ENCODE measurements around the gene KLHL25. TPM values are rescaled to one million over a fixed set of nuclear protein-coding genes. Genes with fewer than 3 reads are reported as not detected.
A peak's percentile ranks its signal among the peaks of the same experiment; 100 is the strongest.

KLHL25 gene
- total RNA-seq, 2 experiments from 2014 or later, result 4.3 to 4.4 TPM

DNA sequence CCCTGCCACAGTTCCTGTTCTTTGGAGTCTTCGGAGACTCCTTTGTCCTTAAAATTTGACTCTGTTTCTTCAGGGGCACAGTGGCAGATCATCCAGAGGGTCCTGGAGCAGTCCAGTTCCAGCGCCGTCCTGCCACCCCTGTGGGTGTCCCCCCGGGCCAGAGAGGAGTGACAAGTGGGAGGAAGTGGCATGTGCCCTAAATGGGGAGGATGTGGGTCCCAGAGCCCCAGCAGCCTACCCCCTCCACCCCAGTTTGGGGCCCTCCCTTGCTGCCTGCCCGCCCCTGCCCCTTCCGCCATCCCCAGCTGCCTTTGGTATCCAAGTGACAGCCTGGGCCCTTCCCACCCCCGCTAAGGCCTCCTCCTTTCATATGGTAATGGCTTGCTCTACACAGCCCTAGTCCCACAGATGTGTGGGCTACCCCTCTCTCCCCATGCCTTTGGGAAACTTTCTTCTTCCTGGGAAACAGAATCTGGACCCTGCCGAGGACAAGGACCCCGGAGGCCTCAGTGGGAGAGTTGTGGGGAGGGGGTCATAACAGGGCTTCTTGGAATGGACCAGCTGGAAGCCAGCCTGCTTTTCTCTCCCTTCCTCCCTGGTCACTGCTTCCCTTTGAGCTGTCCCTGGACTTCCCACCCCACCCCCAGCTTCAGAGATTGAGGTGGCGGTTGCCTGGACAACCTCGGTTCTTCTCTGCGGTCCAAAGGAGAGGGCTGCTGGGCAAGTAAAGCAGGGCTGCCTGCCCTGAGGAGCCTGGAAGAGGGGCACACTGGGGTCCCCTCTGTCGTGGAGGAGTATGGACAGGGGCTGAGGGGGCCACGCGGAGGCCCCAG is 43.2 kb downstream of the KLHL25 start:
- Mint-ChIP-seq H3K36me3 (ENCODE audit: low read depth) (peaks cover 18% of the 10 kb centered on the region), H3K4me1 (peaks cover 2% of the 10 kb centered on the region), H3K27me3 (no peaks in the 10 kb centered on the region), H3K9me3 (no peaks in the 10 kb centered on the region), H3K4me3 (no peak overlapping the region), H3K27ac (no peak overlapping the region)
- POLR2A ChIA-PET, result interaction anchor here (0.6 kb wide), 1 partner anchor 16 kb away, joined by 3 read pairs; no protein-coding TSS in a partner anchor
- CTCF ChIA-PET, result interaction anchor here (1.0 kb wide), 1 partner anchor 13 kb away, joined by 3 read pairs; no protein-coding TSS in a partner anchor
- DNase-seq, result no peak

GRCh38 chr15:85750319-85751290 is 44.1 kb downstream of the KLHL25 start:
- Mint-ChIP-seq H3K4me1 (peaks cover 2% of the 10 kb centered on the region), H3K27ac (peak overlapping the region; percentile 16), H3K27me3 (no peaks in the 10 kb centered on the region), H3K36me3 (ENCODE audit: low read depth) (peaks cover 25% of the 10 kb centered on the region), H3K9me3 (no peaks in the 10 kb centered on the region), H3K4me3 (no peak overlapping the region)
- POLR2A ChIA-PET, result no interaction called here
- CTCF ChIA-PET, result interaction anchor here (1.1 kb wide), 1 partner anchor 21 kb away, joined by 3 read pairs; no protein-coding TSS in a partner anchor
- DNase-seq, result no peak

DNA sequence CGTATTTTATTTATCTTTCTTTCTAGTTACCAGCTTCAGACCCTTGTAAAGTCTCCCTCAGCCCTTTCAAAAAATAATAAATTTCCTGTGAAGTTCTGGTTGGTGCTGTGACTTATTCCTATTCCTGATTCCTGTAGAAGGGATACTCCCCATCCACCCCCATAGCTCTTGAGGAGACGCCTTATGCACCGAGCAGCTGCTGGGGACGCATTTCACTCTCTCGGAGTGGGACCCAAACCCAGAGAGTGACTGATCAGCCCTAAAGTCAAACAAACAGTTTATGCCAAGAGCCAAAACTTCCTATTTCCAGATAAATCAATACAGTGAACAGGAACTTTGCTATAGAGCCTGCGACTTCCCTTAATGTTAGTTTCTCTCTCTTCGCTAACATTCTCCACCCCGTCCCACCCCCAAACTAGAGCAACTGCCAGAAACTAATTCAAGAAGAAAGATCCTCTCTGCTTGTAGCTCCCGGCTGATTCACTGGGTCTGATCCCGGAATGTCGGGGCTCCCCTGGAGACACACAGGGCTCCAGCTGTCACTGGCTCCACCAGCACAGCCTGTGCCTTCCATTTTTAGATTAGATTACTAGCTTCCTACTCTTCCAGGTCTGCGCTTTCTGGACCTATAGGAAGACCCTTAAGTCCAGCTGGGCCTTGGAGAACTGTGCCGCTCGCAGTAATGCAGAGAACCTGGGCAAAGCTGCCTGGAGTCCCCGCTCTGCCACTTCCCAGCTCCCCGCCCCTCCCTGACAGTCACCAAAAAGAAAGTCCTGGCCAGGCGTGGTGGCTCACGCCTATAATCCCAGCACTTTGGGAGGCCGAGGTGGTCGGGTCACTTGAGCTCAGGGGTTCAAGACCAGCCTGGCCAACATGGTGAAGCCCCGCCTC is 45.2 kb downstream of the KLHL25 start:
- Mint-ChIP-seq H3K9me3 (no peaks in the 10 kb centered on the region), H3K4me3 (no peak overlapping the region), H3K27ac (no peak overlapping the region), H3K36me3 (ENCODE audit: low read depth) (peaks cover 36% of the 10 kb centered on the region), H3K27me3 (no peaks in the 10 kb centered on the region), H3K4me1 (peaks cover 2% of the 10 kb centered on the region)
- no peak for DNase-seq
- CTCF ChIA-PET, result interaction anchor here (0.6 to 1.1 kb wide), 2 partner anchors 17 to 20 kb away, joined by 3 read pairs; no protein-coding TSS in a partner anchor
- POLR2A ChIA-PET, result no interaction called here

GRCh38 chr15:85748729-85749128 is 46.0 kb downstream of the KLHL25 start:
- peaks cover 43% of the 10 kb centered on the region for H3K36me3 Mint-ChIP-seq (ENCODE audit: low read depth)
- no peaks in the 10 kb centered on the region for H3K9me3 Mint-ChIP-seq
- no peak overlapping the region for H3K27ac Mint-ChIP-seq
- CTCF ChIA-PET, result no interaction called here
- H3K4me1 Mint-ChIP-seq, result peaks cover 2% of the 10 kb centered on the region
- POLR2A ChIA-PET, result no interaction called here
- H3K27me3 Mint-ChIP-seq, result no peaks in the 10 kb centered on the region
- DNase-seq, result no peak
- no peak overlapping the region for H3K4me3 Mint-ChIP-seq

DNA sequence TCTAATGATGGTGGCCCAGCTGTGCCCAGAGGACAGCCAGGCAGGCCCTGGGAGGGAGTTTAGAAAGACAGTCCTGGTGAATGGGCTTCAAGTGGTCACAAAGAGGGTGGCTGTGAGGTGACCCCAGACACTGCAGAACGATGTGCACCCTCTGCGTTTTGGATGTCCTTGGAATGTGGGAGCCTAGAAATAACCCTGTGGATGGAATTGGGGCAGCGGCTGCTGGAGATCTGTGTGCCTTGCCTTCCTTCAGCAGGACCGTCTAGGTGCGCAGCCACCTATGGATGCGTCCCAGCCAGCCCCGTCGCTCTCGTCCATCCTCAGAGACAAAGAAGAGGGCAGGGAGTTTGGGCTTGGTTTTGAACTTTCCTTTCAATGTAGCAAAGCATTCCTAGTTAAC is 46.5 kb downstream of the KLHL25 start:
- CTCF ChIA-PET, result no interaction called here
- H3K4me3 Mint-ChIP-seq, result no peak overlapping the region
- DNase-seq, result no peak

GRCh38 chr15:85746641-85747040 is 48.1 kb downstream of the KLHL25 start:
- ChIA-PET CTCF (interaction anchor here (0.6 kb wide), 1 partner anchor 16 kb away, joined by 5 read pairs; no protein-coding TSS in a partner anchor), POLR2A (no interaction called here)
- no peak overlapping the region for H3K4me3 Mint-ChIP-seq
- no peaks in the 10 kb centered on the region for H3K27me3 Mint-ChIP-seq
- no peaks in the 10 kb centered on the region for H3K4me1 Mint-ChIP-seq
- H3K27ac Mint-ChIP-seq, result no peak overlapping the region
- H3K36me3 Mint-ChIP-seq (ENCODE audit: low read depth), result peaks cover 63% of the 10 kb centered on the region
- no peaks in the 10 kb centered on the region for H3K9me3 Mint-ChIP-seq
- no peak for DNase-seq

More for the DNA sequence above, 46.5 kb downstream of the KLHL25 start:
- Mint-ChIP-seq H3K27ac (no peak overlapping the region), H3K4me1 (peaks cover 2% of the 10 kb centered on the region), H3K36me3 (ENCODE audit: low read depth) (peaks cover 49% of the 10 kb centered on the region), H3K27me3 (no peaks in the 10 kb centered on the region), H3K9me3 (no peaks in the 10 kb centered on the region)
- POLR2A ChIA-PET, result no interaction called here

GRCh38 chr15:85745525-85746150 is 49.1 kb downstream of the KLHL25 start:
- ChIA-PET POLR2A (no interaction called here), CTCF (no interaction called here)
- no peaks in the 10 kb centered on the region for H3K4me1 Mint-ChIP-seq
- no peak overlapping the region for H3K4me3 Mint-ChIP-seq
- H3K27me3 Mint-ChIP-seq, result no peaks in the 10 kb centered on the region
- H3K36me3 Mint-ChIP-seq (ENCODE audit: low read depth), result peaks cover 66% of the 10 kb centered on the region
- H3K9me3 Mint-ChIP-seq, result no peaks in the 10 kb centered on the region
- DNase-seq, result no peak
- H3K27ac Mint-ChIP-seq, result no peak overlapping the region

DNA sequence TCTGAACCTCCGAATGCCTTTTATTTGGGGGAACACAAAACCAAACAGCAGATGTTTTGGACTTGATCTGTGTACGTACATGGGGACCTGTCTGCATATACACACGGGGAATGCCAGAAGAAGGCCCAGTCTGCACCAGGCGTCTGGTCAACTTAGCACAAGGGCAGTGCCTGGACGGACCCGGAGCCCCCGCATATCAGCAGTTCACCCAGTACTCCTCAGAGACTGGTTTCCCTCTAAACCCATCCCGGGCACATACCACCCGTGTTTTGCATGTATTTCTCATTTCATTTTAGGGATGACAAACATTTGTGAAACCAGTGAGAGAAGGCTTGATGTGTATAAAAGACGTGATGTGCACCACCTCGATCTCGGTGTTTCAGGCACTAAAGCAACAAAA is 49.7 kb downstream of the KLHL25 start:
- Mint-ChIP-seq H3K4me1 (no peaks in the 10 kb centered on the region), H3K27me3 (no peaks in the 10 kb centered on the region), H3K4me3 (no peak overlapping the region), H3K36me3 (ENCODE audit: low read depth) (peaks cover 70% of the 10 kb centered on the region), H3K9me3 (no peaks in the 10 kb centered on the region), H3K27ac (no peak overlapping the region)
- POLR2A ChIA-PET, result no interaction called here
- no peak for DNase-seq
- CTCF ChIA-PET, result no interaction called here

- Mint-ChIP-seq H3K36me3 (ENCODE audit: low read depth) (peaks cover 72% of the 10 kb centered on the region), H3K4me1 (no peaks in the 10 kb centered on the region), H3K9me3 (no peaks in the 10 kb centered on the region), H3K4me3 (no peak overlapping the region), H3K27me3 (no peaks in the 10 kb centered on the region), H3K27ac (no peak overlapping the region)
- ChIA-PET CTCF (no interaction called here), POLR2A (no interaction called here)
- no peak for DNase-seq
These were observed 50.1 kb downstream of the KLHL25 start for GRCh38 chr15:85744579-85744978.

DNA sequence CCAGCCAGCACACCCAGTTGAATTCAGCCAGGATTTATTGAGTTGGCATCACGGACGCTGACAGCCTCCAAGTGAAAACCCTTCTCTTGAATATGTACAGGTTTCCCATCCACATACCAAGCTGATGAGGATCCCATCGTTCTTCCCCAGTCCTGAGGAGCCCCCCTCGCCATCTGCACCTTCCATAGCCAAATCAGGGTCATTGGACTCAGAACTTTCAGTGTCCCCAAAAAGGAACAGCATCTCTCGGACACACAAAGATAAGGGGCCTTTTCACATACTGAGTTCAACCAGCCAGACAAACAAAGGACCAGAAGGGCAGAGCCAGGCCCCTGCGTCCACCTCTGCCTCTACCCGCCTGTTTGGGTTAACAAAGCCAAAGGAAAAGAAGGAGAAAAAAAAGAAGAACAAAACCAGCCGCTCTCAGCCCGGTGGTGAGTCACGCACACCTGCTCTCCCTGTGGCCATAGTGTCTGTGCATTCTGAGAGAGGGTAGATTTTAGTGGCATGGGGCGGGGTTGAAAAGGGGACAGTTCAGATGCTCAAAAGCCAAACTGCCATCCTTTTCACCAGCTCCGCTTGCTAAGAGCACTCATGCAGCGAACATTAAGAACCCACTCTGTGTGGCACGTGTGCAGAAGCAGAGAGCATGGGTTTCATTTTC is 51.2 kb downstream of the KLHL25 start:
- Mint-ChIP-seq H3K4me1 (no peaks in the 10 kb centered on the region), H3K36me3 (ENCODE audit: low read depth) (peaks cover 74% of the 10 kb centered on the region), H3K9me3 (no peaks in the 10 kb centered on the region), H3K27me3 (no peaks in the 10 kb centered on the region), H3K27ac (no peak overlapping the region), H3K4me3 (no peak overlapping the region)
- ChIA-PET POLR2A (no interaction called here), CTCF (interaction anchor here (1.0 to 1.4 kb wide), 2 partner anchors 10 to 14 kb away, joined by 3 to 4 read pairs; no protein-coding TSS in a partner anchor)
- DNase-seq, result no peak

DNA sequence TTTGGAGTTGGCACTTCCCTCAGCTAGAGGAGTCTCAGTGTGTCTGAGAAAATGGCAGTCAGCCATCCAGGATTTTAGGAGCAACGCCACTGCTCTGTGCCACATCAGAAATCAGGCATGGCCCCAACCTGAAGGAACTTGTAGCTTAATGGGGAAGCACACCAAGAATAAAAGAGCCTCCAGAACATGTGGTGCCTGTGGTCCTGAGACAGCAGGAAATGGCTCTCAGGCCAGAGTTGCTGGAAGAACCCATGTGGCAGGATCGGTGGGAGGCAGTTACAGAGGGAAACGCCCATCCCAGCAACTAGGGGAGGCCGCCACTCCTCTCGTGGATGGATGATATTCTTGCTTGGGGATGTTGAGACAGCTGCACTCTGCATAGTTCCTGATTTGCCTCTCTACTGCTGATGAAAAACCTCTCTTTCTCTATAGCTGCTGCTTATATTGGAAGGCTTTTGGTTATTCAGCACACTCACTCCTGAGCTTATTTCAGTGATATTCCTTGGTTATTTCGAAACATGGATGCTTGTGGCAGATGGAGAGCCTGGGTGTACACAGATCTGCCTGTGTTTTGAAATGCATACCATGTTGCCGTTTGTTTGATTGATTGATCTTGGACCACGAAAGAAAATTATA is 52.4 kb downstream of the KLHL25 start:
- Mint-ChIP-seq H3K27me3 (no peaks in the 10 kb centered on the region), H3K9me3 (no peaks in the 10 kb centered on the region), H3K27ac (no peak overlapping the region), H3K36me3 (ENCODE audit: low read depth) (peaks cover 72% of the 10 kb centered on the region), H3K4me3 (no peak overlapping the region), H3K4me1 (no peaks in the 10 kb centered on the region)
- ChIA-PET POLR2A (interaction anchor here (1.6 kb wide), 1 partner anchor 52 kb away, joined by 4 read pairs; the partner anchor contains the start of gene KLHL25), CTCF (interaction anchor here (1.0 to 1.4 kb wide), 4 partner anchors 8 to 99 kb away, joined by 3 to 4 read pairs (median 4); no protein-coding TSS in a partner anchor)
- DNase-seq, result no peak
